ENCODE measurements around the gene JAK1. TPM values are rescaled to one million over a fixed set of nuclear protein-coding genes. Genes with fewer than 3 reads are reported as not detected.

The JAK1 gene
- total and polyA plus RNA-seq, 10 of the 15 experiments (the other 5 are each of a cell fraction or from before 2014, with no cell fraction given), result 9.6 to 45.5 (median 35.7) TPM

DNA sequence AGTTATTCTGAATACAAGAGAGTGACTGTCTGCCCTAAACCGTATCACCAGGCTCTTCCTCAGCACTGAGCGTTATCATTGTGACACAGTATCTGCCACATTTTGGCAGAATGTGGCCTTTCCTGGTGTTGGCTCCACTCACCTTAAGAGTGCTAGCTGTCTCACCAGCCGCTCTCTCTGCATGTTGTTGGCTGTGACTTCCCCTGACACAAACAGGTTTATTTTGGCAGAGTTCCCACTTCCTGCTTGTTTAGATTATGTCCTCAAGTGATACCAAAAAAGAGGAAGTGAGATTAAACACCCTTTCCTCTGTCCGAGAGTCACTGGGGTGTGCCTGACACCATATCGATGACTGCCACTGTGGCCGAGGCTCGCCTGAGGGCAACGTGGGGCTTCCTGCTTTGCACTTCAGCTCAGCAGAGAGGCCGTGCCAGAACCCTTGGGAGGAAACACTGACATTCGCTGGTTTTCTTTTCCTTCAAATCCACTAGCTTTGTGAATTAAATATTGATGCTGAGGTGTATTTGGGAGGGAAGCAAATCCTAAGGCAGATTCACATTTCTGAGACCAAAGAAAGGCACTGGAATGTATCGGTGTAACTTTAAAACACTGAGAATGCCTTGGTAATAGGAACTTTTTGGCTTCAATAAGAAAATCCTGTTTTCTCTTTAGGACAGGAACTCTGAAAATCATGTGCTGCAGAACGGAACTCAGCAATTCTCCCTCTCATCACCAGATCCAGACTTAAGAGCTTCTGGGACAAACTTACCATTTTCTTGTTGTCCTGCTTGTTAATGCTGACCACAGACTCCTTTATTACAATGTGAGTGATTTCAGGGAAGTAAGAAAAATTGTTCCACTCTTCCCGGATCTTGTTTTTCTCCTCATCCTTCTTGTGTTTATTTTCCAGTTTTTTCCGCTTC lies 102.1 kb downstream of the JAK1 start (continued):
- TF ChIP-seq PAX5 (IDR thresholded peaks at IDR 0.05; ENCODE audit: borderline replicate concordance, low read depth, low read length), result peak; percentile 99
- TF ChIP-seq SREBF1 (IDR thresholded peaks at IDR 0.05; ENCODE audit: low read length), result peak; percentile 80
- TF ChIP-seq ZNF217 (IDR thresholded peaks at IDR 0.05), result peak; percentile 100
- TF ChIP-seq, protein P1, sequence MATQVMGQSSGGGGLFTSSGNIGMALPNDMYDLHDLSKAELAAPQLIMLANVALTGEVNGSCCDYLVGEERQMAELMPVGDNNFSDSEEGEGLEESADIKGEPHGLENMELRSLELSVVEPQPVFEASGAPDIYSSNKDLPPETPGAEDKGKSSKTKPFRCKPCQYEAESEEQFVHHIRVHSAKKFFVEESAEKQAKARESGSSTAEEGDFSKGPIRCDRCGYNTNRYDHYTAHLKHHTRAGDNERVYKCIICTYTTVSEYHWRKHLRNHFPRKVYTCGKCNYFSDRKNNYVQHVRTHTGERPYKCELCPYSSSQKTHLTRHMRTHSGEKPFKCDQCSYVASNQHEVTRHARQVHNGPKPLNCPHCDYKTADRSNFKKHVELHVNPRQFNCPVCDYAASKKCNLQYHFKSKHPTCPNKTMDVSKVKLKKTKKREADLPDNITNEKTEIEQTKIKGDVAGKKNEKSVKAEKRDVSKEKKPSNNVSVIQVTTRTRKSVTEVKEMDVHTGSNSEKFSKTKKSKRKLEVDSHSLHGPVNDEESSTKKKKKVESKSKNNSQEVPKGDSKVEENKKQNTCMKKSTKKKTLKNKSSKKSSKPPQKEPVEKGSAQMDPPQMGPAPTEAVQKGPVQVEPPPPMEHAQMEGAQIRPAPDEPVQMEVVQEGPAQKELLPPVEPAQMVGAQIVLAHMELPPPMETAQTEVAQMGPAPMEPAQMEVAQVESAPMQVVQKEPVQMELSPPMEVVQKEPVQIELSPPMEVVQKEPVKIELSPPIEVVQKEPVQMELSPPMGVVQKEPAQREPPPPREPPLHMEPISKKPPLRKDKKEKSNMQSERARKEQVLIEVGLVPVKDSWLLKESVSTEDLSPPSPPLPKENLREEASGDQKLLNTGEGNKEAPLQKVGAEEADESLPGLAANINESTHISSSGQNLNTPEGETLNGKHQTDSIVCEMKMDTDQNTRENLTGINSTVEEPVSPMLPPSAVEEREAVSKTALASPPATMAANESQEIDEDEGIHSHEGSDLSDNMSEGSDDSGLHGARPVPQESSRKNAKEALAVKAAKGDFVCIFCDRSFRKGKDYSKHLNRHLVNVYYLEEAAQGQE (IDR thresholded peaks at IDR 0.05; ENCODE audit: low read depth, low read length), result 0 out of 2 replicates have a peak, but pooled peaks have one; percentile 40
- peak; percentile 85; the same call in 1 of the 2 replicates for TF ChIP-seq PAX8 (IDR thresholded peaks at IDR 0.05)
- TF ChIP-seq SUPT20H (IDR thresholded peaks at IDR 0.05; ENCODE audit: borderline replicate concordance, control insufficient read depth, low read depth, low read length), result no peak
- TF ChIP-seq, protein P2, sequence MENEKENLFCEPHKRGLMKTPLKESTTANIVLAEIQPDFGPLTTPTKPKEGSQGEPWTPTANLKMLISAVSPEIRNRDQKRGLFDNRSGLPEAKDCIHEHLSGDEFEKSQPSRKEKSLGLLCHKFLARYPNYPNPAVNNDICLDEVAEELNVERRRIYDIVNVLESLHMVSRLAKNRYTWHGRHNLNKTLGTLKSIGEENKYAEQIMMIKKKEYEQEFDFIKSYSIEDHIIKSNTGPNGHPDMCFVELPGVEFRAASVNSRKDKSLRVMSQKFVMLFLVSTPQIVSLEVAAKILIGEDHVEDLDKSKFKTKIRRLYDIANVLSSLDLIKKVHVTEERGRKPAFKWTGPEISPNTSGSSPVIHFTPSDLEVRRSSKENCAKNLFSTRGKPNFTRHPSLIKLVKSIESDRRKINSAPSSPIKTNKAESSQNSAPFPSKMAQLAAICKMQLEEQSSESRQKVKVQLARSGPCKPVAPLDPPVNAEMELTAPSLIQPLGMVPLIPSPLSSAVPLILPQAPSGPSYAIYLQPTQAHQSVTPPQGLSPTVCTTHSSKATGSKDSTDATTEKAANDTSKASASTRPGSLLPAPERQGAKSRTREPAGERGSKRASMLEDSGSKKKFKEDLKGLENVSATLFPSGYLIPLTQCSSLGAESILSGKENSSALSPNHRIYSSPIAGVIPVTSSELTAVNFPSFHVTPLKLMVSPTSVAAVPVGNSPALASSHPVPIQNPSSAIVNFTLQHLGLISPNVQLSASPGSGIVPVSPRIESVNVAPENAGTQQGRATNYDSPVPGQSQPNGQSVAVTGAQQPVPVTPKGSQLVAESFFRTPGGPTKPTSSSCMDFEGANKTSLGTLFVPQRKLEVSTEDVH (IDR thresholded peaks at IDR 0.05; ENCODE audit: low read depth, partially characterized antibody), result no peak
- TF ChIP-seq FOXK2 (IDR thresholded peaks at IDR 0.05), result peak; percentile 57
- no peak for TF ChIP-seq TARDBP (IDR thresholded peaks at IDR 0.05; ENCODE audit: borderline replicate concordance)
- peak; percentile 43; the same call in 1 of the 2 replicates for TF ChIP-seq RB1 (IDR thresholded peaks at IDR 0.05; ENCODE audit: borderline replicate concordance)
- TF ChIP-seq FOXM1 (IDR thresholded peaks at IDR 0.05; ENCODE audit: low read depth, low read length), result peak; percentile 75
- TF ChIP-seq ZZZ3 (IDR thresholded peaks at IDR 0.05; ENCODE audit: control insufficient read depth, insufficient read length, low read depth), result no peak
- peak; percentile 69; the same call in 1 of the 2 replicates for TF ChIP-seq CREM (IDR thresholded peaks at IDR 0.05; ENCODE audit: low read depth)
- TF ChIP-seq NR2F1 (conservative IDR thresholded peaks at IDR 0.05), result peak; percentile 96
- TF ChIP-seq MTA2 (IDR thresholded peaks at IDR 0.05; ENCODE audit: low read depth), result peak; percentile 86
- no peak for TF ChIP-seq RBBP5 (conservative IDR thresholded peaks at IDR 0.05)
- TF ChIP-seq EP300 (IDR thresholded peaks at IDR 0.05; ENCODE audit: borderline replicate concordance in 1 of 2, control insufficient read depth in 1 of 2, low read depth in 2 of 2, low read length in 2 of 2), result peak; percentile 84 to 87
- TF ChIP-seq RELA (IDR thresholded peaks at IDR 0.05; ENCODE audit: borderline replicate concordance, partially characterized antibody), result no peak
- TF ChIP-seq CHD2 (IDR thresholded peaks at IDR 0.05; ENCODE audit: borderline replicate concordance, low read depth, low read length), result peak; percentile 74; the same call in 1 of the 2 replicates
- no peak for TF ChIP-seq ASH2L (IDR thresholded peaks at IDR 0.05; ENCODE audit: borderline replicate concordance, low read depth)
- TF ChIP-seq FOS (IDR thresholded peaks at IDR 0.05; ENCODE audit: borderline replicate concordance, extremely low read depth, insufficient read length), result no peak
- peak; percentile 87 for TF ChIP-seq IKZF2 (IDR thresholded peaks at IDR 0.05)
- TF ChIP-seq RAD21 (IDR thresholded peaks at IDR 0.05; ENCODE audit: insufficient read depth, low read depth, low read length), result peak; percentile 35
